HepG2 (cell line): ENCODE data around the gene SLC12A3. TPM values are rescaled to one million over a fixed set of nuclear protein-coding genes. Genes with fewer than 3 reads are reported as not detected.

Experiments
- IKZF4 ChIP-seq: sonication (generic); formaldehyde crosslinking; IDR thresholded peaks from 2 replicates; pipeline ENCODE4 v1.5.1; 2020; ENCODE audit warnings: borderline replicate concordance, mild to moderate bottlenecking, low read depth, missing genetic modification reagents; ENCODE audit errors: not compliant biosample characterization
- MTF2 ChIP-seq: sonication (generic); formaldehyde crosslinking; IDR thresholded peaks from 2 replicates; pipeline ENCODE4 v1.5.0; 2020; ENCODE audit warnings: missing genetic modification reagents, borderline replicate concordance
- NPAS2 ChIP-seq: sonication (generic); formaldehyde crosslinking; IDR thresholded peaks from 2 replicates; pipeline ENCODE4 v1.8.0; 2022; ENCODE audit warnings: mild to moderate bottlenecking, missing genetic modification reagents, borderline replicate concordance
- POLR2AphosphoS5 ChIP-seq: IDR thresholded peaks from 2 replicates; pipeline ENCODE4 v1.6.1; 2012; ENCODE audit warnings: low read depth, low read length
- SKI ChIP-seq: fragments of 450-650 bp; IDR thresholded peaks from one replicate; pipeline ENCODE4 v1.6.1; 2018; ENCODE audit warnings: mild to moderate bottlenecking; ENCODE audit not compliant: partially characterized antibody
- SNAI1 ChIP-seq: sonication (generic); formaldehyde crosslinking; IDR thresholded peaks from 2 replicates; pipeline ENCODE4 v1.5.0; 2020; ENCODE audit warnings: mild to moderate bottlenecking, missing genetic modification reagents, borderline replicate concordance
- XRCC5 ChIP-seq: fragments of 200-400 bp; formaldehyde crosslinking; optimal IDR thresholded peaks from 2 replicates; pipeline ENCODE3; 2017; ENCODE audit warnings: mild to moderate bottlenecking, low read length
- ZNF558 ChIP-seq: sonication (generic); formaldehyde crosslinking; IDR thresholded peaks from 2 replicates; pipeline ENCODE4 v1.9.0; 2022; ENCODE audit warnings: mild to moderate bottlenecking, missing genetic modification reagents, borderline replicate concordance
- ZNF563 ChIP-seq: sonication (generic); formaldehyde crosslinking; IDR thresholded peaks from 2 replicates; pipeline ENCODE4 v1.8.0; 2022; ENCODE audit warnings: mild to moderate bottlenecking, moderate library complexity, missing genetic modification reagents
- polyA plus RNA-seq, 8 experiments: library from polyadenylated mRNA; depleted of rRNA in 3 of 8; stranded (reverse) in 7 of 8; unstranded in 1 of 8; fragments of >200 nt; fragmentation: Illumina TruSeq in 4 of 8; extraction: Trizol in 4 of 8; gene quantifications; 2 replicates each; pipeline versions ENCODE4 v1.2.1 to v1.2.3, GENCODE V29; 2011 to 2016; ENCODE audit warnings: low read depth in 4 of 8, missing spikeins in 1 of 8, mixed read lengths in 1 of 8; ENCODE audit not compliant: insufficient read depth in 1 of 8
- total RNA-seq, 5 experiments: library from RNA; depleted of rRNA; stranded (reverse); fragments of >200 nt; fragmentation: Illumina TruSeq; extraction: Trizol; gene quantifications; 2 replicates each; pipeline ENCODE4 v1.2.3, GENCODE V29; 2016; ENCODE audit warnings: low read depth in 1 of 5
- TF ChIP-seq, protein P1 (sequence below): IDR thresholded peaks from 2 replicates; pipeline ENCODE4 v1.6.1; 2016; ENCODE audit warnings: low read depth
- TF ChIP-seq, protein P2 (sequence below): sonication (generic); formaldehyde crosslinking; IDR thresholded peaks from 2 replicates; pipeline ENCODE4 v1.5.0; 2020; ENCODE audit warnings: missing genetic modification reagents
- TF ChIP-seq, protein P3 (sequence below): sonication (generic); formaldehyde crosslinking; IDR thresholded peaks from 2 replicates; pipeline ENCODE4 v1.4.0; 2020; ENCODE audit warnings: missing genetic modification reagents
- TF ChIP-seq, protein P4 (sequence below), 2 experiments: sonication (generic) in 1 of 2; formaldehyde crosslinking in 1 of 2; IDR thresholded peaks; 2 replicates each; pipeline versions ENCODE4 v1.6.1 to v1.9.0; 2014 to 2022; ENCODE audit warnings: antibody characterized with exemption in 1 of 2, borderline replicate concordance in 1 of 2, inconsistent platforms in 1 of 2, low read depth in 1 of 2, missing genetic modification reagents in 1 of 2
- TF ChIP-seq, protein P5 (sequence below): sonication (generic); formaldehyde crosslinking; IDR thresholded peaks from 2 replicates; pipeline ENCODE4 v1.8.1; 2023; ENCODE audit warnings: mild to moderate bottlenecking, inconsistent platforms, moderate library complexity, missing genetic modification reagents, borderline replicate concordance

The SLC12A3 gene
- total and polyA plus RNA-seq, 2 of the 13 experiments (the other 11 are each of a cell fraction or from before 2014, with no cell fraction given): 6.2 TPM; not detected in 1

DNA sequence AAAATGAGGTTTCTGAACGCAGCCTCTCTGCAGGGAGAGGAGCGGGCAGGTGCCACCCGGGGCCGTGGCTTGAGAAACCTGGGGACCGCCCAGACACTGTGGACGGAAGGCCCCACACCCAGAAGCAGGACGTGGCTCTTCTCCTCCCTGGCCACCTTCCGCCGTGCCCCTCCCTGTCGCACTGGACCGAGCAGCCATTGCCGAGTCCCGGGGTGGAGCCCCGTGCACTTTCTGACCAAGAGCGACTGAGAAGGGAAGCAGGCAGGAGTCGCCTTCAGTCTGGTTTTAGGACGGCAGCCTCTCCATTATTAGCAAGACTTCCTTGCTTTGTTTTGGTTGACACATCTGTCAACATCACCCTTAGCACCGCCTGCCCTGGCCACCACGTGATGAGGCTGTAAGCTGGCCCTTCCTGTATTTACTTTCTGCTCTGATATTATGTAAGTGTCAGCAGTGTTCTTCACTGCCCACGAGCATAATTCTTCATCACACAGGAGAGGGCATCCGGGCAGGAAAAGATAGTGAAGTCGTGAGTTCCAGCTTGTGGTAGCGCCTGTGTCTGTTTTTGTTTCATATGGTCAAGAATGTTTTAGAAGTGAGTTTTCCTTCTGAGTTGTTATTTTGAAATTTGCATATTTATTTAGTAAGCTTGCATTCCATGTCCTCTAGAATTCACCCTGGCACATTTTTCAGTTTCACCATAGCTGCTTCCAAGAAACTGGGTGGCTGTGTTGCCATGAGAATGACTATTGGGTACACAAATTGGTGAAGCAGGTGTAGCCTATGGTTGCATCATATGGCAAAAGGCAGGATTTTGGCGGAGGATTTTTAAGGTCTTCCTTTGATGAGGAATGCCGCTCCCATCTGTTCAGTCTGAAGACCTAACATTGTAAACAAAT lies 68.0 kb downstream of the SLC12A3 start (continued):
- no peak for TF ChIP-seq SNAI1 (CRISPR knock-in tag)
- TF ChIP-seq ZNF563: no peak
- TF ChIP-seq, protein P1, sequence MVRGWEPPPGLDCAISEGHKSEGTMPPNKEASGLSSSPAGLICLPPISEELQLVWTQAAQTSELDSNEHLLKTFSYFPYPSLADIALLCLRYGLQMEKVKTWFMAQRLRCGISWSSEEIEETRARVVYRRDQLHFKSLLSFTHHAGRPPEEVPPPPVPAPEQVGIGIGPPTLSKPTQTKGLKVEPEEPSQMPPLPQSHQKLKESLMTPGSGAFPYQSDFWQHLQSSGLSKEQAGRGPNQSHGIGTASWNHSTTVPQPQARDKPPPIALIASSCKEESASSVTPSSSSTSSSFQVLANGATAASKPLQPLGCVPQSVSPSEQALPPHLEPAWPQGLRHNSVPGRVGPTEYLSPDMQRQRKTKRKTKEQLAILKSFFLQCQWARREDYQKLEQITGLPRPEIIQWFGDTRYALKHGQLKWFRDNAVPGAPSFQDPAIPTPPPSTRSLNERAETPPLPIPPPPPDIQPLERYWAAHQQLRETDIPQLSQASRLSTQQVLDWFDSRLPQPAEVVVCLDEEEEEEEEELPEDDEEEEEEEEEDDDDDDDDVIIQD: no peak; the same call in 1 of the 2 replicates
- TF ChIP-seq, protein P2, sequence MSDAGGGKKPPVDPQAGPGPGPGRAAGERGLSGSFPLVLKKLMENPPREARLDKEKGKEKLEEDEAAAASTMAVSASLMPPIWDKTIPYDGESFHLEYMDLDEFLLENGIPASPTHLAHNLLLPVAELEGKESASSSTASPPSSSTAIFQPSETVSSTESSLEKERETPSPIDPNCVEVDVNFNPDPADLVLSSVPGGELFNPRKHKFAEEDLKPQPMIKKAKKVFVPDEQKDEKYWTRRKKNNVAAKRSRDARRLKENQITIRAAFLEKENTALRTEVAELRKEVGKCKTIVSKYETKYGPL (CRISPR knock-in tag): peak; percentile 95
- TF ChIP-seq SKI: peak; percentile 22
- TF ChIP-seq, protein P3, sequence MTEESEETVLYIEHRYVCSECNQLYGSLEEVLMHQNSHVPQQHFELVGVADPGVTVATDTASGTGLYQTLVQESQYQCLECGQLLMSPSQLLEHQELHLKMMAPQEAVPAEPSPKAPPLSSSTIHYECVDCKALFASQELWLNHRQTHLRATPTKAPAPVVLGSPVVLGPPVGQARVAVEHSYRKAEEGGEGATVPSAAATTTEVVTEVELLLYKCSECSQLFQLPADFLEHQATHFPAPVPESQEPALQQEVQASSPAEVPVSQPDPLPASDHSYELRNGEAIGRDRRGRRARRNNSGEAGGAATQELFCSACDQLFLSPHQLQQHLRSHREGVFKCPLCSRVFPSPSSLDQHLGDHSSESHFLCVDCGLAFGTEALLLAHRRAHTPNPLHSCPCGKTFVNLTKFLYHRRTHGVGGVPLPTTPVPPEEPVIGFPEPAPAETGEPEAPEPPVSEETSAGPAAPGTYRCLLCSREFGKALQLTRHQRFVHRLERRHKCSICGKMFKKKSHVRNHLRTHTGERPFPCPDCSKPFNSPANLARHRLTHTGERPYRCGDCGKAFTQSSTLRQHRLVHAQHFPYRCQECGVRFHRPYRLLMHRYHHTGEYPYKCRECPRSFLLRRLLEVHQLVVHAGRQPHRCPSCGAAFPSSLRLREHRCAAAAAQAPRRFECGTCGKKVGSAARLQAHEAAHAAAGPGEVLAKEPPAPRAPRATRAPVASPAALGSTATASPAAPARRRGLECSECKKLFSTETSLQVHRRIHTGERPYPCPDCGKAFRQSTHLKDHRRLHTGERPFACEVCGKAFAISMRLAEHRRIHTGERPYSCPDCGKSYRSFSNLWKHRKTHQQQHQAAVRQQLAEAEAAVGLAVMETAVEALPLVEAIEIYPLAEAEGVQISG: peak; percentile 46
- TF ChIP-seq NPAS2 (CRISPR knock-in tag): no peak
- TF ChIP-seq ZNF558 (CRISPR knock-in tag): peak; percentile 63; the same call in 1 of the 2 replicates
- peak; percentile 63 for TF ChIP-seq POLR2AphosphoS5
- TF ChIP-seq, protein P4, sequence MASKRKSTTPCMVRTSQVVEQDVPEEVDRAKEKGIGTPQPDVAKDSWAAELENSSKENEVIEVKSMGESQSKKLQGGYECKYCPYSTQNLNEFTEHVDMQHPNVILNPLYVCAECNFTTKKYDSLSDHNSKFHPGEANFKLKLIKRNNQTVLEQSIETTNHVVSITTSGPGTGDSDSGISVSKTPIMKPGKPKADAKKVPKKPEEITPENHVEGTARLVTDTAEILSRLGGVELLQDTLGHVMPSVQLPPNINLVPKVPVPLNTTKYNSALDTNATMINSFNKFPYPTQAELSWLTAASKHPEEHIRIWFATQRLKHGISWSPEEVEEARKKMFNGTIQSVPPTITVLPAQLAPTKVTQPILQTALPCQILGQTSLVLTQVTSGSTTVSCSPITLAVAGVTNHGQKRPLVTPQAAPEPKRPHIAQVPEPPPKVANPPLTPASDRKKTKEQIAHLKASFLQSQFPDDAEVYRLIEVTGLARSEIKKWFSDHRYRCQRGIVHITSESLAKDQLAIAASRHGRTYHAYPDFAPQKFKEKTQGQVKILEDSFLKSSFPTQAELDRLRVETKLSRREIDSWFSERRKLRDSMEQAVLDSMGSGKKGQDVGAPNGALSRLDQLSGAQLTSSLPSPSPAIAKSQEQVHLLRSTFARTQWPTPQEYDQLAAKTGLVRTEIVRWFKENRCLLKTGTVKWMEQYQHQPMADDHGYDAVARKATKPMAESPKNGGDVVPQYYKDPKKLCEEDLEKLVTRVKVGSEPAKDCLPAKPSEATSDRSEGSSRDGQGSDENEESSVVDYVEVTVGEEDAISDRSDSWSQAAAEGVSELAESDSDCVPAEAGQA (IDR thresholded peaks at IDR 0.05; ENCODE audit: low read depth): no peak
- TF ChIP-seq, protein P4 (CRISPR knock-in tag; IDR thresholded peaks at IDR 0.05; ENCODE audit: borderline replicate concordance): no peak
- peak; percentile 15 for TF ChIP-seq XRCC5
- no peak for TF ChIP-seq MTF2 (CRISPR knock-in tag)
- peak; percentile 41 for TF ChIP-seq IKZF4 (CRISPR knock-in tag)
- TF ChIP-seq, protein P5, sequence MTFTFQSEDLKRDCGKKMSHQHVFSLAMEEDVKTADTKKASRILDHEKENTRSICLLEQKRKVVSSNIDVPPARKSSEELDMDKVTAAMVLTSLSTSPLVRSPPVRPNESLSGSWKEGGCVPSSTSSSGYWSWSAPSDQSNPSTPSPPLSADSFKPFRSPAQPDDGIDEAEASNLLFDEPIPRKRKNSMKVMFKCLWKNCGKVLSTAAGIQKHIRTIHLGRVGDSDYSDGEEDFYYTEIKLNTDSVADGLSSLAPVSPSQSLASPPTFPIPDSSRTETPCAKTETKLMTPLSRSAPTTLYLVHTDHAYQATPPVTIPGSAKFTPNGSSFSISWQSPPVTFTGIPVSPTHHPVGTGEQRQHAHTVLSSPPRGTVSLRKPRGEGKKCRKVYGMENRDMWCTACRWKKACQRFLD (CRISPR knock-in tag): no peak
